KMS-11 (cell line): ENCODE results near the gene DDC.
"Not testable (repeated sequence)": the region's sequence is repeated elsewhere in the genome, so short reads cannot be mapped to it uniquely, and the experiment has no call there.

ENCODE experiments used
- H2AFZ ChIP-seq: fragments of 200-600 bp; sonication (generic); 2 replicates; pipeline ENCODE4 v1.6.1; 2016; ENCODE audit warnings: antibody characterized with exemption, mixed run types, low read depth
- H3K27ac ChIP-seq: fragments of 200-600 bp; sonication (generic); 2 replicates; pipeline ENCODE4 v1.6.1; 2016; ENCODE audit warnings: mild to moderate bottlenecking, mixed run types
- H3K27me3 ChIP-seq: fragments of 200-600 bp; sonication (generic); 2 replicates; pipeline ENCODE4 v1.6.1; 2017; ENCODE audit warnings: mild to moderate bottlenecking, low read depth, mixed run types, moderate library complexity; ENCODE audit not compliant: insufficient read depth
- H3K36me3 ChIP-seq: fragments of 200-600 bp; sonication (generic); 2 replicates; pipeline ENCODE4 v1.6.1; 2017; ENCODE audit warnings: mild to moderate bottlenecking, mixed run types; ENCODE audit not compliant: insufficient read depth
- H3K4me1 ChIP-seq: fragments of 200-600 bp; sonication (generic); 2 replicates; pipeline ENCODE4 v1.6.1; 2016; ENCODE audit warnings: mild to moderate bottlenecking, low read depth, mixed run types; ENCODE audit not compliant: poor library complexity, severe bottlenecking
- H3K4me2 ChIP-seq: fragments of 200-600 bp; sonication (generic); 2 replicates; pipeline ENCODE4 v1.7.0; 2016; ENCODE audit warnings: mild to moderate bottlenecking, mixed run types
- H3K4me3 ChIP-seq: fragments of 200-600 bp; sonication (generic); IDR thresholded peaks from 2 replicates; pipeline ENCODE4 v1.6.1; 2017; ENCODE audit warnings: low read depth, low read length, mixed read lengths; ENCODE audit not compliant: insufficient read depth
- H3K79me2 ChIP-seq: fragments of 200-600 bp; sonication (generic); 2 replicates; pipeline ENCODE4 v1.6.1; 2016; ENCODE audit warnings: low read depth, mixed run types; ENCODE audit not compliant: insufficient read depth
- H3K9ac ChIP-seq: fragments of 200-600 bp; sonication (generic); 2 replicates; pipeline ENCODE4 v1.6.1; 2016; ENCODE audit warnings: mild to moderate bottlenecking, mixed run types
- H4K20me1 ChIP-seq: fragments of 200-600 bp; sonication (generic); 2 replicates; pipeline ENCODE4 v1.6.1; 2016; ENCODE audit warnings: mild to moderate bottlenecking, mixed run types; ENCODE audit not compliant: insufficient read depth
- CTCF ChIP-seq: fragments of 200-600 bp; sonication (generic); conservative IDR thresholded peaks from 2 replicates; pipeline ENCODE4 v1.6.1; 2017; ENCODE audit warnings: low read depth, mild to moderate bottlenecking, antibody characterized with exemption, low read length, moderate library complexity, mixed read lengths

DDC gene

GRCh38 chr7:50466815-50467585 lies 98.2 kb downstream of the DDC start:
- Histone ChIP-seq H3K4me2 (no peak overlapping the region), H3K4me3 (no peak overlapping the region), H3K36me3 (no peaks in the 10 kb centered on the region), H3K9ac (no peak overlapping the region), H2AFZ (peak overlapping the region; percentile 84), H4K20me1 (no peaks in the 10 kb centered on the region), H3K79me2 (no peaks in the 10 kb centered on the region), H3K27me3 (no peaks in the 10 kb centered on the region), H3K27ac (no peak overlapping the region), H3K4me1 (no peaks in the 10 kb centered on the region)
- no peak for TF ChIP-seq CTCF

GRCh38 chr7:50463035-50463434 lies 102.2 kb downstream of the DDC start:
- H3K4me3 ChIP-seq = no peak overlapping the region
- H3K4me1 ChIP-seq = no peaks in the 10 kb centered on the region
- H3K4me2 ChIP-seq = no peak overlapping the region
- TF ChIP-seq CTCF = no peak
- H3K9ac ChIP-seq = no peak overlapping the region
- no peaks in the 10 kb centered on the region for H3K36me3 ChIP-seq
- H3K79me2 ChIP-seq = no peaks in the 10 kb centered on the region
- H3K27ac ChIP-seq = no peak overlapping the region
- no peaks in the 10 kb centered on the region for H3K27me3 ChIP-seq
- no peaks in the 10 kb centered on the region for H4K20me1 ChIP-seq
- no peak overlapping the region for H2AFZ ChIP-seq

GRCh38 chr7:50462361-50462760 lies 102.8 kb downstream of the DDC start:
- no peak for TF ChIP-seq CTCF
- no peaks in the 10 kb centered on the region for H3K27me3 ChIP-seq
- no peak overlapping the region for H3K4me2 ChIP-seq
- no peaks in the 10 kb centered on the region for H3K4me1 ChIP-seq
- H3K27ac ChIP-seq = no peak overlapping the region
- H3K9ac ChIP-seq = no peak overlapping the region
- H4K20me1 ChIP-seq = no peaks in the 10 kb centered on the region
- H3K36me3 ChIP-seq = no peaks in the 10 kb centered on the region
- no peaks in the 10 kb centered on the region for H3K79me2 ChIP-seq
- H2AFZ ChIP-seq = no peak overlapping the region
- H3K4me3 ChIP-seq = no peak overlapping the region

- H3K36me3 ChIP-seq = no peaks in the 10 kb centered on the region
- no peak overlapping the region for H2AFZ ChIP-seq
- no peaks in the 10 kb centered on the region for H3K27me3 ChIP-seq
Measured at GRCh38 chr7:50461695-50462094, 103.5 kb downstream of the DDC start.

GRCh38 chr7:50459183-50459582 lies 106.0 kb downstream of the DDC start:
- not testable (repeated sequence) for H3K4me3 ChIP-seq, H2AFZ ChIP-seq, H3K36me3 ChIP-seq, H3K27ac ChIP-seq, H3K27me3 ChIP-seq, H3K9ac ChIP-seq, H4K20me1 ChIP-seq, H3K79me2 ChIP-seq, H3K4me2 ChIP-seq, H3K4me1 ChIP-seq

More at GRCh38 chr7:50461695-50462094, 103.5 kb downstream of the DDC start:
- Histone ChIP-seq H3K4me1 (no peaks in the 10 kb centered on the region), H3K4me3 (no peak overlapping the region), H3K4me2 (no peak overlapping the region), H3K27ac (no peak overlapping the region), H3K79me2 (no peaks in the 10 kb centered on the region), H4K20me1 (no peaks in the 10 kb centered on the region), H3K9ac (no peak overlapping the region)
- no peak for TF ChIP-seq CTCF

GRCh38 chr7:50458651-50459050 lies 106.6 kb downstream of the DDC start:
- H3K79me2 ChIP-seq, H3K36me3 ChIP-seq, H3K4me3 ChIP-seq, H3K4me2 ChIP-seq, H3K27ac ChIP-seq, H4K20me1 ChIP-seq, H2AFZ ChIP-seq, H3K9ac ChIP-seq, H3K4me1 ChIP-seq, H3K27me3 ChIP-seq: not testable (repeated sequence)
